ENCODE measurements around the gene ELAVL2. TPM values are rescaled to one million over a fixed set of nuclear protein-coding genes. Genes with fewer than 3 reads are reported as not detected.

Gene ELAVL2
- total RNA-seq, 4 donors from 2014 or later: 0.15 to 4.4 TPM; not detected in 2

- DNase-seq: no peak
- no peak for TF ChIP-seq POLR2A (IDR thresholded peaks at IDR 0.05)
- no peak for TF ChIP-seq CTCF (IDR thresholded peaks at IDR 0.05)
- Histone ChIP-seq H3K27ac (no peak overlapping the region), H3K9me3 (no peaks in the 10 kb centered on the region), H3K4me1 (no peaks in the 10 kb centered on the region), H3K27me3 (no peaks in the 10 kb centered on the region), H3K36me3 (no peaks in the 10 kb centered on the region), H3K4me3 (no peak overlapping the region)
- intact Hi-C loops (cut with DNase I; ENCODE audit: low total_unique reads): no loop called here
Measured at GRCh38 chr9:23771746-23772384, 54.2 kb downstream of the ELAVL2 start.

GRCh38 chr9:23769307-23769935 is 56.6 kb downstream of the ELAVL2 start:
- no peak overlapping the region for H3K4me3 ChIP-seq
- intact Hi-C loops (cut with DNase I; ENCODE audit: low total_unique reads): no loop called here

GRCh38 chr9:23768861-23769260 is 57.2 kb downstream of the ELAVL2 start:
- intact Hi-C loops (cut with DNase I; ENCODE audit: low total_unique reads): no loop called here
- TF ChIP-seq POLR2A (IDR thresholded peaks at IDR 0.05): no peak
- TF ChIP-seq CTCF (IDR thresholded peaks at IDR 0.05): no peak
- Histone ChIP-seq H3K9me3 (no peaks in the 10 kb centered on the region), H3K36me3 (no peaks in the 10 kb centered on the region), H3K4me3 (no peak overlapping the region), H3K27ac (no peak overlapping the region), H3K4me1 (no peaks in the 10 kb centered on the region), H3K27me3 (no peaks in the 10 kb centered on the region)
- no peak for DNase-seq

More at GRCh38 chr9:23769307-23769935, 56.6 kb downstream of the ELAVL2 start:
- H3K9me3 ChIP-seq: no peaks in the 10 kb centered on the region
- H3K4me1 ChIP-seq: no peaks in the 10 kb centered on the region
- H3K27ac ChIP-seq: no peak overlapping the region
- no peaks in the 10 kb centered on the region for H3K36me3 ChIP-seq
- no peak for DNase-seq
- no peaks in the 10 kb centered on the region for H3K27me3 ChIP-seq
- TF ChIP-seq CTCF (IDR thresholded peaks at IDR 0.05) (no peak), POLR2A (IDR thresholded peaks at IDR 0.05) (no peak)

- no peaks in the 10 kb centered on the region for H3K27me3 ChIP-seq
- DNase-seq: no peak
- H3K36me3 ChIP-seq: no peaks in the 10 kb centered on the region
- H3K4me3 ChIP-seq: no peak overlapping the region
- H3K27ac ChIP-seq: no peak overlapping the region
- no peaks in the 10 kb centered on the region for H3K9me3 ChIP-seq
- intact Hi-C loops (cut with DNase I; ENCODE audit: low total_unique reads): no loop called here
- no peaks in the 10 kb centered on the region for H3K4me1 ChIP-seq
- TF ChIP-seq POLR2A (IDR thresholded peaks at IDR 0.05) (no peak), CTCF (IDR thresholded peaks at IDR 0.05) (no peak)
Measured at GRCh38 chr9:23766613-23767012, 59.4 kb downstream of the ELAVL2 start.

GRCh38 chr9:23765561-23765960 is 60.5 kb downstream of the ELAVL2 start:
- Histone ChIP-seq H3K36me3 (no peaks in the 10 kb centered on the region), H3K27me3 (no peaks in the 10 kb centered on the region), H3K4me3 (no peak overlapping the region), H3K4me1 (no peaks in the 10 kb centered on the region), H3K9me3 (no peaks in the 10 kb centered on the region), H3K27ac (no peak overlapping the region)
- TF ChIP-seq POLR2A (IDR thresholded peaks at IDR 0.05) (no peak), CTCF (IDR thresholded peaks at IDR 0.05) (no peak)
- intact Hi-C loops (cut with DNase I; ENCODE audit: low total_unique reads): no loop called here
- DNase-seq: no peak
